ENCODE data around the gene PADI3. TPM values are rescaled to one million over a fixed set of nuclear protein-coding genes. Genes with fewer than 3 reads are reported as not detected.

PADI3 gene
- total RNA-seq, 4 donors from 2014 or later, result not detected

DNA sequence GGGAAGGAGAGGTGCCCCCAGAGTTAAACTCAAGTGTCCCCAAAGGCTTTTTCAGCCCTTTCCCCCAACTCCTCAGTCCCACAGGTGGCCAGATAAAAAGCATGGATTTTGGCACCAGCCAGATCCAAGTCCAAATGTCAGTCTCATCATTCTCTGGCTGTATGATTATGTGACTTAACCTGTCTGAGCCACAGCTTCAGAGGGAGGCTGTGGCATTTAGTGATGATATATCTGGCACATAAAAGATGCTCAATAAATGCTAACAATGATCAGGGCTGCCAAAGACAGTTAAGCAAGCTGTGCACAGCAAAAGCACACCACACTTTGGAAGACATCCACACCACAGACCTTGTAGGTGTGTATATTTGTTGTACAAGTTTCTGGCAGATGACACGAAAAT, 5.6 kb upstream of the PADI3 start:
- Histone ChIP-seq H3K4me3 (no peak overlapping the region), H3K4me1 (no peaks in the 10 kb centered on the region), H3K27ac (replicated peaks in 1 of 4) (no peak overlapping the region), H3K27me3 (peaks cover 0 to 38% (median 0%) of the 10 kb centered on the region in 4 donors), H3K9me3 (no peaks in the 10 kb centered on the region), H3K36me3 (no peaks in the 10 kb centered on the region)
- DNase-seq (ENCODE audit: extremely low spot score), result no peak
- intact Hi-C loops (cut with DNase I), result no loop called here
- 74% methylated on average over 1 of the region's 1 CpG for WGBS
- no peak for TF ChIP-seq POLR2A (IDR thresholded peaks at IDR 0.05; ENCODE audit: low read depth)
- no peak for TF ChIP-seq CTCF (IDR thresholded peaks at IDR 0.05)
- no peak for TF ChIP-seq EP300 (IDR thresholded peaks at IDR 0.05)

GRCh38 chr1:17244821-17245740, 3.8 kb upstream of the PADI3 start:
- WGBS, result 79% methylated on average over 12 of the region's 14 CpGs
- H3K4me3 ChIP-seq, result no peak overlapping the region
- H3K4me1 ChIP-seq, result no peaks in the 10 kb centered on the region
- no peak overlapping the region for H3K27ac ChIP-seq (replicated peaks in 1 of 4)
- peaks cover 0 to 52% (median 0%) of the 10 kb centered on the region in 4 donors for H3K27me3 ChIP-seq
- TF ChIP-seq POLR2A (IDR thresholded peaks at IDR 0.05; ENCODE audit: low read depth) (no peak), CTCF (IDR thresholded peaks at IDR 0.05) (no peak), POLR2AphosphoS5 (IDR thresholded peaks at IDR 0.05) (no peak), EP300 (IDR thresholded peaks at IDR 0.05) (no peak)
- no peak for DNase-seq (ENCODE audit: extremely low spot score)
- intact Hi-C loops (cut with DNase I), result no loop called here
- no peaks in the 10 kb centered on the region for H3K36me3 ChIP-seq
- no peaks in the 10 kb centered on the region for H3K9me3 ChIP-seq

DNA sequence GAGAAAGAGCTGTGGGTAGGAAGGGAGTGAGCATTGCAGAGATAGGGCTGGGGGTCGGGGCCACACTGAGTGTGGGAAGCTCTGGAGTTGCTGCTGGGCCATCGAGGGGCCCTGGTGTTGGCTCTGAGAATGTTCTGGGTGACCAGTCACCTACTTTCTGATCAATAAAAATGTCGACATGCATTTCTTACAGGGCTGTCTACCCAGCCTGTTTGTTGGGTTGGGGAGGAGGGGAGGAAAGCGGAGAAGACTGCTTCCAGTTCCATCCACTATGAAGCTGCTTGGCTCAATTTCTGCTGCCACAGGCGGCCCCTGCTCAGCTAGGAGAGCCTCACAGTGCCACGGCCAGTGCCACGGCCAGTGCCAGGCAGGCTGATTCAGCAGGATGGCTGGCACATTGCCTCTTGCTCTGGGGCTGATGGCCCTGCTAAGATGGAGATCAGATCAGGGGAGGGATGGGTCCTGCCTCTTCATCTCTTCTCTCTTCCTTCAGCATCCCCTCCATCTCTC, 3.0 kb upstream of the PADI3 start:
- Histone ChIP-seq H3K27ac (replicated peaks in 1 of 4) (no peak overlapping the region), H3K9me3 (no peaks in the 10 kb centered on the region), H3K4me3 (no peak overlapping the region), H3K27me3 (peaks cover 0 to 52% (median 0%) of the 10 kb centered on the region in 4 donors), H3K36me3 (no peaks in the 10 kb centered on the region), H3K4me1 (no peaks in the 10 kb centered on the region)
- 72% methylated on average over 7 of the region's 7 CpGs for WGBS
- intact Hi-C loops (cut with DNase I), result no loop called here
- TF ChIP-seq EP300 (IDR thresholded peaks at IDR 0.05) (no peak), POLR2AphosphoS5 (IDR thresholded peaks at IDR 0.05) (no peak), CTCF (IDR thresholded peaks at IDR 0.05) (no peak), POLR2A (IDR thresholded peaks at IDR 0.05; ENCODE audit: low read depth) (no peak)
- no peak for DNase-seq (ENCODE audit: extremely low spot score)

DNA sequence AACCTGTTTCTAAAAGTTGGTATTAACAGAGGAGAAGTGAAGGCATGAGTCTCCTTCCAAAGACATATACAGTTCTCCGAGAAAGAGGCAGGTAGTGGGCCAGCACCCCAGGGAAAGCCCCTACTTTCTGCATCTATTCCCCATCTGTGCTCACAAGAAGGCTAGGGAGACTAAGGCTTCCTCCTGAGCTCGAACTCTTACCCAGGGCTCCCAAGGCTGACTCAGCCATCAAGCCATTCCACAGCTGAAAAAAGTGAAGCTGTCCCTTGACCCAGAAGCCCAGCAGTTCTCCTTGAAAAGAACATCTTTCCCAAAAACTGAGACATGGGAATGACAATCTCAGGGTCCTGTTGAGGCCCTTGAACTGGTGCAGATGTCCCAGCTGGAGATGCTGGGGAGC, 1.9 kb upstream of the PADI3 start:
- no peaks in the 10 kb centered on the region for H3K9me3 ChIP-seq
- no peak for DNase-seq (ENCODE audit: extremely low spot score)
- no peak for TF ChIP-seq POLR2A (IDR thresholded peaks at IDR 0.05; ENCODE audit: low read depth)
- no peak for TF ChIP-seq CTCF (IDR thresholded peaks at IDR 0.05)
- no peak for TF ChIP-seq EP300 (IDR thresholded peaks at IDR 0.05)
- no peak for TF ChIP-seq POLR2AphosphoS5 (IDR thresholded peaks at IDR 0.05)
- H3K27me3 ChIP-seq, result peaks cover 0 to 46% (median 0%) of the 10 kb centered on the region in 4 donors
- H3K27ac ChIP-seq (replicated peaks in 1 of 4), result no peak overlapping the region
- intact Hi-C loops (cut with DNase I), result no loop called here
- no peaks in the 10 kb centered on the region for H3K36me3 ChIP-seq
- H3K4me1 ChIP-seq, result no peaks in the 10 kb centered on the region
- 79% methylated on average over 2 of the region's 2 CpGs for WGBS
- H3K4me3 ChIP-seq, result no peak overlapping the region
